Measurements from ENCODE around the gene PRIMPOL.
A peak's percentile ranks its signal among the peaks of the same experiment; 100 is the strongest.
"Not testable (repeated sequence)": the region's sequence is repeated elsewhere in the genome, so short reads cannot be mapped to it uniquely, and the experiment has no call there.

The PRIMPOL gene

GRCh38 chr4:184713887-184714286, 64.3 kb downstream of the PRIMPOL start:
- DNase-seq (ENCODE audit: low read depth), result no peak

GRCh38 chr4:184715526-184715925, 66.0 kb downstream of the PRIMPOL start:
- no peak for DNase-seq (ENCODE audit: low read depth)

GRCh38 chr4:184719407-184719806, 69.9 kb downstream of the PRIMPOL start:
- DNase-seq (ENCODE audit: low read depth), result no peak

- DNase-seq (ENCODE audit: low read depth), result no peak
Observed at GRCh38 chr4:184721254-184721653, 71.7 kb downstream of the PRIMPOL start.

GRCh38 chr4:184722798-184723197, 73.3 kb downstream of the PRIMPOL start:
- no peak for DNase-seq (ENCODE audit: low read depth)

- DNase-seq (ENCODE audit: low read depth), result no peak
Observed at GRCh38 chr4:184727430-184727829, 77.9 kb downstream of the PRIMPOL start.

GRCh38 chr4:184728858-184729257, 79.3 kb downstream of the PRIMPOL start:
- DNase-seq (ENCODE audit: low read depth), result no peak

- no peak for DNase-seq (ENCODE audit: low read depth)
Observed at GRCh38 chr4:184729946-184730345, 80.4 kb downstream of the PRIMPOL start.

GRCh38 chr4:184731056-184731455, 81.5 kb downstream of the PRIMPOL start:
- no peak for DNase-seq (ENCODE audit: low read depth)

- no peak for DNase-seq (ENCODE audit: low read depth)
Observed at GRCh38 chr4:184732126-184732525, 82.6 kb downstream of the PRIMPOL start.

GRCh38 chr4:184733654-184734524, 84.4 kb downstream of the PRIMPOL start, which contains the start of gene CENPU:
Gene CENPU (minus strand): TSS chr4:184734096. CDS start chr4:184734062, 34 bp downstream.
- peak; percentile 85 for DNase-seq (ENCODE audit: low read depth)

GRCh38 chr4:184734758-184735157, 85.2 kb downstream of the PRIMPOL start:
- no peak for DNase-seq (ENCODE audit: low read depth)

GRCh38 chr4:184739575-184739974, 90.0 kb downstream of the PRIMPOL start:
- not testable (repeated sequence) for DNase-seq (ENCODE audit: low read depth)

GRCh38 chr4:184740980-184741391, 91.4 kb downstream of the PRIMPOL start:
- DNase-seq (ENCODE audit: low read depth), result no peak

GRCh38 chr4:184741651-184742050, 92.1 kb downstream of the PRIMPOL start:
- DNase-seq (ENCODE audit: low read depth), result not testable (repeated sequence)

- DNase-seq (ENCODE audit: low read depth), result no peak
Observed at GRCh38 chr4:184743650-184744049, 94.1 kb downstream of the PRIMPOL start.

GRCh38 chr4:184744236-184744635, 94.7 kb downstream of the PRIMPOL start:
- DNase-seq (ENCODE audit: low read depth), result no peak

Measured in stimulated activated CD8-positive, alpha-beta memory T cell treated with anti-CD3 and anti-CD28 coated beads, Interleukin-15, amount 100 ng/mL, for 24 hours (primary cell).